Stomach (tissue), 4 donors: Measurements from ENCODE around the gene SH3BGRL3.

Experiments used
- CTCF ChIP-seq, 7 experiments: fragments of 450-650 bp in 4 of 7; fragments of 200-600 bp in 3 of 7; sonication (generic) in 3 of 7; IDR thresholded peaks; one replicate each; pipeline ENCODE4 v1.5.1; 2016 to 2019; ENCODE audit warnings: antibody characterized with exemption in 7 of 7, control low read depth in 2 of 7, mild to moderate bottlenecking in 1 of 7
- POLR2A ChIP-seq, 4 donors: fragments of 450-650 bp; IDR thresholded peaks; one replicate each; pipeline ENCODE4 v1.6.1; 2016; ENCODE audit warnings: antibody characterized with exemption in 4 of 4, control low read depth in 2 of 4, mild to moderate bottlenecking in 1 of 4, moderate library complexity in 1 of 4
- POLR2AphosphoS5 ChIP-seq, 3 donors: sonication (generic); formaldehyde crosslinking; IDR thresholded peaks; one replicate each; pipeline ENCODE4 v1.6.1; 2016; ENCODE audit warnings: antibody characterized with exemption in 3 of 3

- no peak for TF ChIP-seq CTCF (IDR thresholded peaks at IDR 0.05)
- TF ChIP-seq POLR2AphosphoS5 (IDR thresholded peaks at IDR 0.05), result no peak
- no peak for TF ChIP-seq POLR2A (IDR thresholded peaks at IDR 0.05)
Measured at GRCh38 chr1:26257222-26257621, 22.7 kb upstream of the SH3BGRL3 start.
